Measurements from ENCODE around the gene DLG2.

The DLG2 gene

DNA sequence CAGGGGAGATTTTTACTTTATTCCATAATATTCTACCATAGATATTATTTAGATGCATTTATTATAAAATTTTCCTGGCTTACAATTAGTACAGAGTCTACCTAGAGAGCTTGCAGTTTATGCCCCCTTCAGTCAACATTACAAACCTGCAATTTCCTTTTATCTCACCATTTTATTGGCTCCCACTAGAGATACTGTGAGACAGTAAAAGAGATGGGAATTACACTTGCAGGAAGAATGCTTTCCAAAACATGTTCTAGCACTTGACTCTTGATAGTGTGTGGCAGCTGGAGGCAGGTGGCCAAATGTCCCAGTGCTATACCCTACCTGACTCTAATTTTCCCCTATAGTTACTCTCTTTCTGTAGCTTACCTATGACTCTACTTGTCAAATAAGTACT, 863.2 kb downstream of the DLG2 start:
- no peaks in the 10 kb centered on the region for H3K36me3 Mint-ChIP-seq (ENCODE audit: low read depth)
- TF ChIP-seq, protein P1, sequence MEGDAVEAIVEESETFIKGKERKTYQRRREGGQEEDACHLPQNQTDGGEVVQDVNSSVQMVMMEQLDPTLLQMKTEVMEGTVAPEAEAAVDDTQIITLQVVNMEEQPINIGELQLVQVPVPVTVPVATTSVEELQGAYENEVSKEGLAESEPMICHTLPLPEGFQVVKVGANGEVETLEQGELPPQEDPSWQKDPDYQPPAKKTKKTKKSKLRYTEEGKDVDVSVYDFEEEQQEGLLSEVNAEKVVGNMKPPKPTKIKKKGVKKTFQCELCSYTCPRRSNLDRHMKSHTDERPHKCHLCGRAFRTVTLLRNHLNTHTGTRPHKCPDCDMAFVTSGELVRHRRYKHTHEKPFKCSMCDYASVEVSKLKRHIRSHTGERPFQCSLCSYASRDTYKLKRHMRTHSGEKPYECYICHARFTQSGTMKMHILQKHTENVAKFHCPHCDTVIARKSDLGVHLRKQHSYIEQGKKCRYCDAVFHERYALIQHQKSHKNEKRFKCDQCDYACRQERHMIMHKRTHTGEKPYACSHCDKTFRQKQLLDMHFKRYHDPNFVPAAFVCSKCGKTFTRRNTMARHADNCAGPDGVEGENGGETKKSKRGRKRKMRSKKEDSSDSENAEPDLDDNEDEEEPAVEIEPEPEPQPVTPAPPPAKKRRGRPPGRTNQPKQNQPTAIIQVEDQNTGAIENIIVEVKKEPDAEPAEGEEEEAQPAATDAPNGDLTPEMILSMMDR (IDR thresholded peaks at IDR 0.05), result no peak
- H3K27me3 Mint-ChIP-seq (ENCODE audit: low read depth, poor library complexity), result no peaks in the 10 kb centered on the region
- H3K9me3 Mint-ChIP-seq, result peaks cover 5% of the 10 kb centered on the region
- H3K4me1 Mint-ChIP-seq, result no peaks in the 10 kb centered on the region
- no peak overlapping the region for H3K4me3 Mint-ChIP-seq
- H3K27ac Mint-ChIP-seq, result no peak overlapping the region
- no peak for DNase-seq

DNA sequence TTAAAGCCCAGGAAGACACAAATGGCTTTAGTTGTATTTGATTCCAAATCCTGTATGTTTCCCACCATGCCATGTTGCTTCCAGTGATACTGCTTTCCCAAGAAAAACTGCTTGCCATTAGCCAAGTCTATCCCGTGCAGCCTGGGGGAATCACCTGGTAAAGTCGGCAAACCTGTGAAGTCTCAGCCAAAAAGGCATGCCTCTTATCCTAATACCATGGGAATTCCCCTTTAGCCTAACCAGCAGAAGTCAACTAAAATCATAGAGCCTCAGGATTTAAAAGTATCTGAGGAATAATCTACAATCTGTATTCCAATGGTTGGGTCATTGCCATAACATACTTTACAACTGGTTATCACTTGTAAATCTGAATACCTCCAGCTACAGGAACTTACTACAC, 869.4 kb downstream of the DLG2 start:
- Mint-ChIP-seq H3K9me3 (no peaks in the 10 kb centered on the region), H3K4me1 (no peaks in the 10 kb centered on the region), H3K27ac (no peak overlapping the region), H3K4me3 (no peak overlapping the region), H3K36me3 (ENCODE audit: low read depth) (no peaks in the 10 kb centered on the region), H3K27me3 (ENCODE audit: low read depth, poor library complexity) (no peaks in the 10 kb centered on the region)
- TF ChIP-seq, protein P1 (IDR thresholded peaks at IDR 0.05), result no peak
- no peak for DNase-seq

DNA sequence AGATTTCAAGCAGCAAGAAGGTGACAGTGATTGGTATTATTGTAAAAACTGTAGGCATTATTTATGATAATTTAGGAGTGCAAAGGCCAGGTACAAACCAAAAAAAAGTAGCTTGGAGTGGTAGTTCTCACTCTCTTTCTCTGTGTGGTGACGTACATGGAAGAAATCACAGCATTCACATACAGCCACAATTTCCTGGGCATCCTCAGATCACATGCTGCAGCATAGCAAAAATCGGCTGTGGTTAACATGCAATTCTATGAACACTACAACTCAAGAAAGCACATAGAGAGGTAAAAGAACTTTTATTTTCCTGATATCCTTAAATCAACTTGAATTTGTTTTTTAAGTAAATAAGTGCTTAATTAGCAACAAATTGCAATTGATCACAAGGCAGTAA, 875.8 kb downstream of the DLG2 start:
- H3K9me3 Mint-ChIP-seq, result no peaks in the 10 kb centered on the region
- TF ChIP-seq, protein P1 (IDR thresholded peaks at IDR 0.05), result no peak
- no peaks in the 10 kb centered on the region for H3K36me3 Mint-ChIP-seq (ENCODE audit: low read depth)
- no peak overlapping the region for H3K27ac Mint-ChIP-seq
- H3K27me3 Mint-ChIP-seq (ENCODE audit: low read depth, poor library complexity), result no peaks in the 10 kb centered on the region
- no peaks in the 10 kb centered on the region for H3K4me1 Mint-ChIP-seq
- H3K4me3 Mint-ChIP-seq, result no peak overlapping the region
- DNase-seq, result no peak

DNA sequence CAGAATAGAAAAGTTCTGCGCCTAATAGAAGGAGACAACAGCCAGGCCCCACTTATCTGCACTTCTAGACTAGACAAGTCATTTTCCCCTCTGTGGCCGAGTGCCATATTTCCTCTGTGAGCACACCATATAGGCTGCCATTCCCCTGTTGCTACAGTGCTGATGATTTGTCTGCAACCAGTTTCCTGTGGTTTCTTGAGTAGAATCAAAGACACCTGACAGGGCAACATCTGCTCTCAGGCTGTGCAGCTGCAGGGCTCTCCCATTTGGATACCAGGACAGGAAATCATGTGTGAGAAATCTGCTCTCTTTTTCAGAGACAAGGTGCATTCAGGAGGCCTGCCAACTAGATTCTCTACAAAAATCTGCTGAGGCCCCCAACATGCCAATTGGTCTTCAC, 879.3 kb downstream of the DLG2 start:
- H3K27ac Mint-ChIP-seq, result no peak overlapping the region
- H3K4me3 Mint-ChIP-seq, result no peak overlapping the region
- TF ChIP-seq, protein P1 (IDR thresholded peaks at IDR 0.05), result no peak
- H3K9me3 Mint-ChIP-seq, result no peaks in the 10 kb centered on the region
- H3K27me3 Mint-ChIP-seq (ENCODE audit: low read depth, poor library complexity), result no peaks in the 10 kb centered on the region
- DNase-seq, result no peak
- no peaks in the 10 kb centered on the region for H3K36me3 Mint-ChIP-seq (ENCODE audit: low read depth)
- no peaks in the 10 kb centered on the region for H3K4me1 Mint-ChIP-seq

DNA sequence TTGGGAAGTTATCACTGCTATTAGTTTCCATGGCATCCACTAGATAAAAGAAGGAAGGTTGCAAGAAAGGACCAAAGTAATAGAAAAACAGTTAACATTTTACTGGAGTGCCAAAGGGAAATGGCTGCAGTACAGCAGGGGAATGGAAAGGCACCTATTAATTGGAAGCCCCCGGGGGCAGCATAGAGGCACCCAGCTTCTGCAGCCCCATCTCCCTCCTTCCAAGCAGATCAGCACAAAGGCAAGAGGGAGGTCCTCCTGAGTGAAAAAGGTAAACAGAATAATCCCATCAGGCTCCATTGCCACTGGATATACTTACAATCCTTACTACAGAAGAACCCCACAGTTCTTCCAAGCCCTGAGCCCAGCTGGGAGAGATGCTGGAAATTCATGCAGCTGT, 887.1 kb downstream of the DLG2 start:
- no peaks in the 10 kb centered on the region for H3K4me1 Mint-ChIP-seq
- no peaks in the 10 kb centered on the region for H3K36me3 Mint-ChIP-seq (ENCODE audit: low read depth)
- no peak overlapping the region for H3K27ac Mint-ChIP-seq
- no peak overlapping the region for H3K4me3 Mint-ChIP-seq
- TF ChIP-seq, protein P1 (IDR thresholded peaks at IDR 0.05), result no peak
- peaks cover 4% of the 10 kb centered on the region for H3K27me3 Mint-ChIP-seq (ENCODE audit: low read depth, poor library complexity)
- no peaks in the 10 kb centered on the region for H3K9me3 Mint-ChIP-seq
- no peak for DNase-seq

DNA sequence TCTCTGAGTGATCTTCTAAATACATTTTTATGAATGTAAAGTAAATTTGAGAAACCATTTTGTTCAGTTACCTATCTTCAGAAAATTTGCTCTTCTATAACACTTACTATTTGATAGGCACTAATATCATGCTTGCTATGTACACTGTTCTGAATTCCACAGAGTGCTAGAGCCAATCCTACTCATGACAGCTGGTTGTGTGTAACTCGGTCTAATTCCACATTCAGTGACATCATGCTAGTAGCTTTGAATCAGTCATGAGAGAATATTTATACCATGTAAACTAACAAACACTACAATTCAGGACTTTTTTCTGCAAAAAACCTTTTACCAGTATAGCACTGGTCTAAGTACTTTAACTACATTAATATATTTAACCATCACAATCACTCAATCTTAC, 902.9 kb downstream of the DLG2 start:
- TF ChIP-seq, protein P1 (IDR thresholded peaks at IDR 0.05), result no peak
- no peaks in the 10 kb centered on the region for H3K36me3 Mint-ChIP-seq (ENCODE audit: low read depth)
- peaks cover 7% of the 10 kb centered on the region for H3K4me1 Mint-ChIP-seq
- H3K9me3 Mint-ChIP-seq, result no peaks in the 10 kb centered on the region
- no peak overlapping the region for H3K27ac Mint-ChIP-seq
- DNase-seq, result no peak
- H3K27me3 Mint-ChIP-seq (ENCODE audit: low read depth, poor library complexity), result peaks cover 27% of the 10 kb centered on the region
- H3K4me3 Mint-ChIP-seq, result no peak overlapping the region

Data from nephron progenitor cell (in vitro differentiated cells).